Measurements from ENCODE around the gene CSRNP3.
"Not testable (repeated sequence)": the region's sequence is repeated elsewhere in the genome, so short reads cannot be mapped to it uniquely, and the experiment has no call there.

Gene CSRNP3

DNA sequence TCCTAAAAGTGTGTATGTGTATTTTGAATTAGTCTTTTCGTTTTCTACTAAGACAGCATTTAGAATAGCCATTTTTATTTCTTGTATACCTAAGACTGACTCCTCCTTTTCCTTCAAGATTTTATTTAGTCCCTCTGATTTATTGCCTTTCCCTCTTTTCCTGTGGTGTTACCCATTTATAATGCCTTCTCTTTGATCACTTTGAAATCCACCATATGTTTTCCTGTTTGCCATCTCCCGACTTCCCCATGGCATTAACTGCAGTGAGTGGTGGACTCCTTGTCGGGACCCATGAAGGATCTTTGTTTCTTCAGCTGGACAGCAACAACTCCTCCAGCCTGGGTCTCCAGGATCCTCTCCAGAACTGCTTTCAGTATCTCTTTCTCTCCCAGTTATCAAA, 160.7 kb downstream of the CSRNP3 start:
- H3K4me3 ChIP-seq (ENCODE audit: low read depth, low read length), result no peak overlapping the region

DNA sequence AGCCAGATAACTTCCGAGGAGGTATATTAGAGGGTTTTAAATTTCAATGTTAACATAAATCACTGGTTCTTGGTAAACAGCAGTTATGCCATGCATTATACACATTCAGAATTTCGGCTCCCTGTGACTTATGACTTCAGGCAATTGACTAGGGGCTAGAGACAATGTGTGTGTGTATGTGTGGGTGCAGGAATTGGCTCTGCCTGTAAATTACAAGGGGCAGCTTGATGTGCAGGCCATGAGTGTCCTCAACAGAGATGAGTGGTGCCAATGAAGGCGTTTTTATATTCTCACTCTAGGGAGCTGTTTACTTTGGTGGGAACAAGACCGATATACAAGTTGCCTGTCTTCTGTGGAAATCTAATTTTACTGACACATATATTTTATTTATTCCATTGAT, 161.6 kb downstream of the CSRNP3 start:
- no peak overlapping the region for H3K4me3 ChIP-seq (ENCODE audit: low read depth, low read length)

GRCh38 chr2:165632594-165632993, 163.1 kb downstream of the CSRNP3 start:
- no peak overlapping the region for H3K4me3 ChIP-seq (ENCODE audit: low read depth, low read length)

DNA sequence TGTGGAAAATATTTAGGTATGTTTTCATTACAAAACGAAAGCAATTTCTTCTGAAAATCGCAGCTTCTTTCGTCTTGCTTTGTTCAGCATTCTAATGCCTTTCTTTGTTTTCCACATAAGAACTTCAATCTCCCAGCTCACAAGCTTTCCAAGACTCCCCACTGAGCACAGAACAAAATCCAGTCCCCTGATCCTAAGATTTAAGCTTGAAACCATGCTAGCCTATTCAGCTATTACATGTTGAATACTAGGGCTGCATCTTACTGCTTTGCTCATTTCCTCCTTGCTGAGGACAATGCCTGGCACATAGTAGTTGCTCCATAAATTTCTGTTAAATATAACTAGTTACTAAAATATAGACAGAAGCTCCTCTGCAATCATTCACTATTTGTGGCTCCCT, 163.9 kb downstream of the CSRNP3 start:
- H3K4me3 ChIP-seq (ENCODE audit: low read depth, low read length), result no peak overlapping the region

DNA sequence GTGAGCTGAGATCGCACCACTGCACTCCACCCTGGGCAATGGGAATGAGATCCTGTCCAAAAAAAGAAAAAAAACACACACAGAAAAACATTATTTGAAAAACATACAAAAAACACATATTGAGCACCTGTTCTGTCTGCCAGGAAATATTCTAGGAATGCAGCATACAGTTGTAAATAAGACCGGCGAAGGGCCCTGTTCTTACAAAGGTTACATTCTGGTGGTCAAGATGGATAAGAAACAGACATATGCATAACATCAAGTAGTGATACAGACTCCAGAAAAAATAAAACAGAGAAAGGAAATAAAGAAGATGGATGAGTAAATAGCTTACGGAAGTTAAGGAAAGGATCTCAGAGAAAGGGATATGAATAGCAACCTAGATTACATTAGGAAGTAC, 164.8 kb downstream of the CSRNP3 start:
- H3K4me3 ChIP-seq (ENCODE audit: low read depth, low read length), result no peak overlapping the region

- H3K4me3 ChIP-seq (ENCODE audit: low read depth, low read length), result no peak overlapping the region
Observed at GRCh38 chr2:165634855-165635254, 165.4 kb downstream of the CSRNP3 start.

- H3K4me3 ChIP-seq (ENCODE audit: low read depth, low read length), result no peak overlapping the region
Observed at GRCh38 chr2:165635532-165635931, 166.0 kb downstream of the CSRNP3 start.

DNA sequence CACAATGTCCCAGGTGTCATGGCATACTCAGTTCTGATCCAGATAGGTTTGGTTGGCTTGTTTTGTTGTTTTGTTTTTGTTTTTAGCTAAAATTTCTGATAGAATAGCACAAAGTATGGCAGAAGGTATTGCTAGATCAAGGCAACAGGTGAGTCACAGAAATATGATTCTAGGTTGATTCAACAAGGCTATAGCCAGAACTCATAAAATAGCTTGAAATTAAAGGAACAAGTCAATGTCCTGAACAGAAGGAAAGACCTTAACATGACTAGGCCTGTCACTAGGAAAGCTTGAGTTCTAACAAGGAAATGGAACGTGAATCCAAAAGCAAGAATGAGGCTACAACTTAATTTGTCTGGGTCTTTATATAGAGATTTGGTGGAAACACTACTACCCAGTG, 167.5 kb downstream of the CSRNP3 start:
- no peak overlapping the region for H3K4me3 ChIP-seq (ENCODE audit: low read depth, low read length)

- H3K4me3 ChIP-seq (ENCODE audit: low read depth, low read length), result no peak overlapping the region
Observed at GRCh38 chr2:165637396-165637795, 167.9 kb downstream of the CSRNP3 start.

GRCh38 chr2:165639504-165639903, 170.0 kb downstream of the CSRNP3 start:
- no peak overlapping the region for H3K4me3 ChIP-seq (ENCODE audit: low read depth, low read length)

DNA sequence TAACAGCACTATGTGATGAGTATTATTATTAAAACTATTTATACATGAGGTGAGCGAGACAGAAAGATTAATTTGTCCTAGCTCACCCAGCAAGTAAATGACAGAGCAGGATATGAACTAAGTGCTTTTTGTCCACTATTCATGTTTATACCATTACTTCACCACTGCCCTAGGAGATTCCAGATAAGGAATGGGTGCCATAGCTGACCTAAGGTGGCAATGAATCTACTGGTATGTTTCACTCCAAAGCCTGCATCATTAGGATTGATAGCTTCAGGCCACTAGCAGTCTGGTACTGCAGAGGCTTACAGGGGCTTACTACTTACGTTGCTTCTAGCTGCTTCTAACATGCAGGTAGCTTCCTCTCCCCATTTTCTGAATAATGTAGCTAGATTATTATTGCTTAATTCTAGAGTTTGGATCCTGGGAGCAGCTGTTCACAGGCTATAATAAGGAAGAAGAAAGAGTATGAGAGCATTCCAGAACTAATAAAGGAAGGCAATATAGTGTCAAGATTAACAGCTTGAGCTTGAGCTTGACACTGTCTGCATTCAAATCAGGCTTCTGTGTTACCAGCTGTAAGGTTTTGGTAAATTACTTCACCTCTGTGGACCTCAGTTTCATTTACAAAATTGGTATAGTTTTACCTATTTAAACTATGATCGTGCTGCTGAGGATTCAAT, 170.9 kb downstream of the CSRNP3 start:
- H3K4me3 ChIP-seq (ENCODE audit: low read depth, low read length), result no peak overlapping the region

DNA sequence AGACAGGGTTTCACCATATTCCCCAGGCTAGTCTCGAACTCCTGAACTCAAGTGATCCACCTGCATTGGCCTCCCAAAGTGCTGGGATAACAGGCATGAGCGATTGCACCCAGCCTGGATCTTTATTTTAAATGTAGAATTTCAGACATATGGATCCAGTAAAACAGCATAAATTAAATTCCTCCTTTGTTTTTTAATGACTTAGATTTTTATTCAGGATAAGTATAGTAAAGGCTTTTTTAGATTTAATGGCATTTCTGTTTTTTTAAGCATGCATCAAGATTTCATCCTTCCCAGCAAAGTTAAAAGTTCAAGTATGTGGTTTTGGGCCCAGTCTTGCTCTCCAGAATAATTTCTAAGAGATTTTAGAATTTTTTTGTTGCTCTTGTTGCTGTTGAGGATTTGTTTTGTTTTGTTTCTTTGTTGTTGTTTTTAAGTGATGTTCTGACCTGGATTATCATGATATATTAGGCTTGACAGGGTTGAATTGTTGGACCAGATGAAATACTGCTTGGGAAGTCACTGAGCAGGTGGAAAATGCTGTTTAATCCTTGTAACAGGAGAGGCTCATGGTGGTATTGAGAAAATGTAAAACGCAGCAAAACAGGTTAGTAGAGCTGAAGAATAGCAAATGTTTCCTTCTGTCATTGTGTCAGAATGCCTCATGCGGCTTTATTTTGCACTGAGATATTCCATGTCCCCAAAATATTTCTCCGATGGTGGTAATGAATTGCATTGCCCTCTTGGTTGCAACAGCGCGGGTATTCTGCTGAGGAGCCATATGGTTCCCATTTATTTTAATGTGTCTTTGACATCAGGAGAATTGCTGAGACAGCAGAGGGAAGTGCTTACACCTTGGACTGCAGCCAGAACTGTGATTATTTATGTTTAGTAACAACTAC, 176.7 kb downstream of the CSRNP3 start:
- no peak overlapping the region for H3K4me3 ChIP-seq (ENCODE audit: low read depth, low read length)

GRCh38 chr2:165647409-165647808, 177.9 kb downstream of the CSRNP3 start:
- H3K4me3 ChIP-seq (ENCODE audit: low read depth, low read length), result no peak overlapping the region

DNA sequence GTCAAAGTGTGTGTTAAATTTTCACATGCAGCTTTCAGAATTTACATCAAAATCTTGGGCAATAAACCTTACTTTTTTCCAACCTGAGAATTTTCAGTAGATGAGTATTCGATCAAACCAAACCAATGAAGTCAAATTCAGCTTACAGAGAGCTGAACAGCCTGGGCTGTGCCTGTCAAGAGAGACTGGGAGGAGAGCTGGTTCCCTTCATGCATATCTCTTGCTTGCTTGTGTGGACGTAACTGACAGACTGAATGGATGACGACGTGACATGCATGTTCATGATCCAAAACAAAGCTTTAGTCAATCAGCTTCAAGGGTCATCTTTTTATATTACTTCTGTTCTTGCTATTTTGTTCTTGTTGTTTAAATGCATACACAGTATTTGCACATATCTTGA, 179.3 kb downstream of the CSRNP3 start:
- H3K4me3 ChIP-seq (ENCODE audit: low read depth, low read length), result no peak overlapping the region

DNA sequence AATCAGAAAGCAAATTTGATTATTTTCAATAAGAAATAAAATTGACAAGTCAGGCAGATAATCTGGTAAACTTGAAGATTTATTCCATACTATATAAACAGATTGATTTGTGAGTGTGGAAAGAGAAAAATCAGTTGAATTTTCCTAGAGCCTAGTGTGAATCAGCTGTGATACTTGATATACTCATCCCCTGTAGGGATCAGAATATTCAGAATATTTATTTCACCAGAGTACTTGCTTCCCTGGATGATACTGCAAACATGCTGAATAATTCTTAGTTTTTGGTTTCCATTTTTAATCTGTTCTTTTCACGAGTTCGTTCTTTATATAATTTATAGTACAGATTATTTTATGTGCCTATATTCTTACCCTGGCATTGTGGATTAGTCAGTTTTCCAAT, 181.7 kb downstream of the CSRNP3 start:
- no peak overlapping the region for H3K4me3 ChIP-seq (ENCODE audit: low read depth, low read length)

GRCh38 chr2:165655661-165656060, 186.2 kb downstream of the CSRNP3 start:
- H3K4me3 ChIP-seq (ENCODE audit: low read depth, low read length), result no peak overlapping the region

GRCh38 chr2:165660361-165660760, 190.9 kb downstream of the CSRNP3 start:
- H3K4me3 ChIP-seq (ENCODE audit: low read depth, low read length), result no peak overlapping the region

DNA sequence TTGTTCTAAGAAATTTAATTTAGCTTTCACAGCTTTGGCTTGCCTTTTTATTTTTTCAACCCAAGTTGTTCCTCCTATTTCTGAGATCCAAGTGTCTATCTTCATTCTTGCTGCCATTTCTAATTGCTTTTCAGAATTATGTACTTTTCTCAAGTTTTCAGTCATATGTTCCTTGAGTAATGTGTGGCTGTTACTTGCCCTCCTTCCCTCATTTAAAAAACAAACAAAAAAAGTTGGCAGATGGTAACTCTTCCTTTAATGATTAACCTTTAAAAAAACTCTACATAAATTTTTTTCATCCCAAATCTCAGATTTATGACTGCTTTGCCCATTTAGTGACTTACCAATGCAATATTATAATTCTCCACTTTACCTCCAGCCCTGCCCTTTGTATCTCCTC, 193.2 kb downstream of the CSRNP3 start:
- no peak overlapping the region for H3K4me3 ChIP-seq (ENCODE audit: low read depth, low read length)

DNA sequence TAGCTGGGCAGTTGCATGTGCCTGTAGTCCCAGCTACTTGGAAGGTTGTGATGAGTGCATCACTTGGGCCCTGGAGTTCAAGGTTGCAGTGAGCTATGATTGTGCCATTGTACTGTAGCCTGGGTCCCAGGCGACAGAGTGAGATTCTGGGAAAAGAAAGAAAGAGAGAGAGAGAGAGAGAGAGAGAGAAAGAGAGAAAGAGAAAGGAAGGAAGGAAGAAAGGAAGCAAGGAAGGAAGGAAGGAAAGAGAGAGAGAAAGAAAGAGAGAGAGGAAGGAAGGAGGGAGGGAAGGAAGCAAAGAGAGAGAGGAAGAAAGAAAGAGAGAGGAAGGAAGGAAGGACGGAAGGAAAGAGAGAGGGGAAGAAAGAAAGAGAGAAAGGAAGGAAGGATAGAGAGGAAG, 196.1 kb downstream of the CSRNP3 start:
- H3K4me3 ChIP-seq (ENCODE audit: low read depth, low read length), result no peak overlapping the region

DNA sequence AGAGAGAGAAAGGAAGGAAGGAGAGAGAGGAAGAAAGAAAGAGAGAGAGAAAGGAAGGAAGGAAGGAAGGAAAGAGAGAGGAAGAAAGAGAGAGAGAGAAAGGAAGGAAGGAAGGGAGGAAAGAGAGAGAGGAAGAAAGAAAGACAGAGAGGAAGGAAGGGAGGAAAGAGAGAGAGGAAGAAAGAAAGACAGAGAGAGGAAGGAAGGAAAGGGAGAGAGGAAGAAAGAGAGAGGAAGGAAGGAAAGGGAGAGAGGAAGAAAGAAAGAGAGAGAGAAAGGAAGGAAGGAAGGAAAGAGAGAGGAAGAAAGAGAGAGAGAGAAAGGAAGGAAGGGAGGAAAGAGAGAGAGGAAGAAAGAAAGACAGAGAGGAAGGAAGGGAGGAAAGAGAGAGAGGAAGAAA, 196.6 kb downstream of the CSRNP3 start:
- not testable (repeated sequence) for H3K4me3 ChIP-seq (ENCODE audit: low read depth, low read length)

- no peak overlapping the region for H3K4me3 ChIP-seq (ENCODE audit: low read depth, low read length)
Observed at GRCh38 chr2:165666605-165667004, 197.1 kb downstream of the CSRNP3 start.

DNA sequence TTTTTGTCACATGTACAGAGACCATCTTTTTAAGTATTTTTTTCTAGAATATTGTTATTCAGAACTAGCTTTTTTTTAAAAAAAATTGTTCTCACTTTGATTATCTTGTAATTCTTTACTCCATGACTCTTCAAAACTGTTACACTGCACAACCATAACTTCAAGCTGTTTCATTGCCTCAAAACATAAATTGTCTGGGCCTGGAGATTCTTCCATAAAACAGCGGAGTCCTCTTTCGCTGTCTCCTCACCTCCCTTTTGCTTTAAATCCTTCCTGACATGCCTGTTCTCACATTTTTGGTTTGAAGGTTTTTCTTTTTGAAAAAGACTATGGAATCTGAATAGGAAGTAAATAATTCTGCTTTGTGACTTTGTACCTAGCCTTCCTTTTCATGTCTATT, 197.9 kb downstream of the CSRNP3 start:
- H3K4me3 ChIP-seq (ENCODE audit: low read depth, low read length), result no peak overlapping the region

All from iPS-11a (cell line).